HG02973 (cell line): Measurements from ENCODE around the gene KCNMA1.
"Not testable (repeated sequence)": the region's sequence is repeated elsewhere in the genome, so short reads cannot be mapped to it uniquely, and the experiment has no call there.

Experiments used
- ATAC-seq: cut with Tn5 transposase; IDR thresholded peaks from one replicate; pipeline ENCODE4 v1.9.1; 2021; ENCODE audit warnings: moderate library complexity; ENCODE audit not compliant: unreplicated experiment

KCNMA1 gene

GRCh38 chr10:77664696-77665095, 27.1 kb upstream of the KCNMA1 start:
- ATAC-seq = no peak

DNA sequence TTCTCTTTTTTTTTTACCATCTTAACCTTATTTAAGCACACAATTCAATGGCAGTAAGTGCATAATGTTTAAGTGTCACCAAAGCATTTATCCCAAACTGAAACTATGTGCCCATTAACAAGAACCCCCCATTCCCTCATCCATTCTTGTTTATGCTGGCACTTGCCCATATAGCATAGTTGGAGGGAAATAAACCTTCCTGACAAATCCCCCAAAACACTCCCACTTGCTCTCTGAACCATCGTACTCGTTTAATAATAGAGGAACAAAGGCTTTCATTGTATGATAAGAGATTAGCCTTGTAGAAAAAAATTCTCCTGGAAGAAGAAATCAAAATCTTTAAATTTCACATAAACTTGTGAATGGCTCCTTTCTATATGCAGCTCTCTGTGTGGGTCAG, 26.4 kb upstream of the KCNMA1 start:
- ATAC-seq = no peak

GRCh38 chr10:77661674-77662073, 24.1 kb upstream of the KCNMA1 start:
- no peak for ATAC-seq

DNA sequence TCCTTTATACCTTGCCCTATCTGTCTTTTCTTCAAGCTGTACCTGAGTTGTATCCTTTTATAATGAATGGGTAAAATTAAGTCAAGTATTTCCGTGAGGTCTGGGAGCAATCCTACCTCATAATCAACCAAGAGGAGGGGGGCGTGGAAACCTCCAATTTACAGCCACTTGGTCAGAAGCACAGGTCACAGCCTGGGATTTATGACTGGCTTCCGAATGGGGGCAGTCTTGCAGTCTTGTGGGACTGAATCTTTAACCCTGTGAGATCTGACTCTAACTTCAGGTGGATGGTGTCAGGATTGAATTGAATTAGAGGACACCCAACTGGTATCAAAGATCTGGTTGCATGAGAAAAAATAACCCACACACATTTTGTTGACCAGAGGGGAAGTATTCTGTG, 23.5 kb upstream of the KCNMA1 start:
- ATAC-seq = no peak

DNA sequence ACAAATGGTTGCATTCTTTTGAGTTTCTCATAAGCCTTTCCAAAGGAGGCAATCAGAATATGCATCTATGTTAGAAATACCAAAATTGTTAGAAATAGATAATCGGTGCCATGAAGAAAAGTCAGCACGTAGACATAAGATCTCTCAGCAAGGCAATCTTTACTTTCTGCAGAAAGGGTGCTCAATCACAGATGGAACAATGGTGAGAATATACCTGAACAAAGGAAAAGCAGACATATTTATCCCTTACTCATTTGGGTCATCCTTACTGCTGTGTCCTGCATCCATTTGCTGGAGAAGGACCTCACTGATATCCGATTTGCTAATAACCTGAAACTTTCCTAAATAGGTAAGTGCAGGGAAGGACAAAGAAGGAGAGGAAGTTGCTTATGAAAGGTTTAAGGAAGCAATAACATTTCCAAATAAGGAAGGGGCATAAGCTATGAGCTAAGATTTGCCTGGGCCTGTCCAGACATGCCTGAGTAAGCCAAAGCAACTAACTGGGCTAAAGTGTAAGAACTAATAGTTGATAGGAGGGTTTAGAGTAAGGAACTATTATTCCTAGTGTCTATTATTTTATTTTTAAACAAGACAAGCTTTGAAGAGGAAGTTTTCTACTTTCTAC, 21.6 kb upstream of the KCNMA1 start:
- not testable (repeated sequence) for ATAC-seq

DNA sequence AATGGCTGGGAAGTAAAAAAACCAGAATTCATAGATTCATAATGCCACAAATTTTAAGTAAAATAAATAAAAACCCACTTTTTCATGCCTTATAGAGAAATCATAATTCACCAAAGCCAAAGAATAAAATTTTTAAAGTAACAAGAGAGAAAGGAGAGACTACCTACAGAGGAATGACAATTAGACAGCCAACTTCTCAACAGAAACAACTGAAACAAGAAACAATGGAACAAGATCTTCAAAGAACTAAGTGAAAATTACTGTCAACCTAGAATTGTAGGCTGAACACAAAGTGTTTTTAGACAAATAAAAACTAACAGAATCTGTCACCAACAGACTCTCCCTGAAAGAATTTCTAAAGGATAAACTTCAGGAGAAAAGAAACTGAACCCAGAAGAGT, 15.6 kb upstream of the KCNMA1 start:
- no peak for ATAC-seq

DNA sequence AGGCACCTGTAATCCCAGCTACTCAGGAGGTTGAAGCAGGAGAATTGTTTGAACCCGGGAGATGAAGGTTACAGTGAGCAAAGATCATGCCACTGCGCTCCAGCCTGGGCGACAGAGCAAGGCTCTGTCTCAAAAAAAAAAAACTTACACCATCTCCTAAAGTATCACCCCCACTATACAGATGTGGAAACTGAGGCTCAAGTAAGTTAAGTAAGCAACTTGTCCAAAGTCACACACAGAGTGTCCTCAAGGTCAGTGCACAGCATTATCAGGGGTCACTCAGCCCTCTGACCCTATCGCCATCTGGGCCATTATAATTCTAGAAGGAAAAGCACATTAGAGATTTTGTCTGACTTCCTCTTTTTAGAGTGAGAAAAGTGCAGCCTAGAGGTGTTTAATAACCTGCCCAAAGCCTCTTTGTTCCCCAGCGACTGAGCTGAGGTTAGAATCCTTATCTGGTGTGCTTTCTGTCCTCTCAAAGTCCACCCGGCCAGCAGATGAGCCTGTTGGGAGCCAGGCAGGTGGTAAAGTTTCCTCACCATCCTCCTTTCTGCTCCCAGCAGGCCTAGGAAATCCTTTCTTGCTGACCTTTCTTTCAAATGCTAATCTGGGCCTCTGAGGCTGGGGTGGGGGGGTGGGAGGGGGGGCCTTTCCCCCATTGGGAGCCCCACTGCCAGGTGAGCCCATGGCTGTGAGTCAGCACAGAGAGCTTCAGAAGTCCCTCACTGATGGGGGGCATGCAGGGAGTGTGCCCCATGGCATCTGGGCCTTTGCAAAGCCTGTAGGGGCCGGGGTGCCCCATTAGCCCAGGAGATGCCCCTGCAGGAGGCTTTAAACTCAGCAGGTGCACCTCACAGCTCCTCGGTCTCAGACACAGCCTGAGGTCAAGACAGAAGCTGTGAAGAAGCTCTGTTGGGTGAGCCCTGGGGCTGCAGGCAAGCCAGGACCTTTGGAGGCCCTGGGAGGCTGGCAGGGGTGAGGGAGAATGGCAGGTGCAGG, 12.0 kb upstream of the KCNMA1 start:
- no peak for ATAC-seq

DNA sequence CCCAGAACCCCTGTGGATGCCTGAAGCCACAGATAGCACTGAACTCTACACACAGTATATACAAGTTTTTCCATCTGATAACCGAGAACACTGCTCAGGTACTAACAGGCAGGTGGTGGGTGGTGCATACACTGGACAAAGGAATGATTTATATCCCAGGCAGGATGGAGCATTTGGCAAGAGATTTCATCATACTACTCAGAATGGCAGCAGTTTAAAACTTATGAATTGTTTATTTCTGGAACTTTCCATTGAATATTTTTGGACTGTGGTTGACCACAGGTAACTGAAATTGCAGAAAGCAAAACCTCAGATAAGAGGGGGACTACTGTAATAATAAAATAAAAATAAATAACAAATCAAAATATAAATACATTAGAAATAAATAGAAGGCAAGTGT, 10.9 kb upstream of the KCNMA1 start:
- no peak for ATAC-seq

DNA sequence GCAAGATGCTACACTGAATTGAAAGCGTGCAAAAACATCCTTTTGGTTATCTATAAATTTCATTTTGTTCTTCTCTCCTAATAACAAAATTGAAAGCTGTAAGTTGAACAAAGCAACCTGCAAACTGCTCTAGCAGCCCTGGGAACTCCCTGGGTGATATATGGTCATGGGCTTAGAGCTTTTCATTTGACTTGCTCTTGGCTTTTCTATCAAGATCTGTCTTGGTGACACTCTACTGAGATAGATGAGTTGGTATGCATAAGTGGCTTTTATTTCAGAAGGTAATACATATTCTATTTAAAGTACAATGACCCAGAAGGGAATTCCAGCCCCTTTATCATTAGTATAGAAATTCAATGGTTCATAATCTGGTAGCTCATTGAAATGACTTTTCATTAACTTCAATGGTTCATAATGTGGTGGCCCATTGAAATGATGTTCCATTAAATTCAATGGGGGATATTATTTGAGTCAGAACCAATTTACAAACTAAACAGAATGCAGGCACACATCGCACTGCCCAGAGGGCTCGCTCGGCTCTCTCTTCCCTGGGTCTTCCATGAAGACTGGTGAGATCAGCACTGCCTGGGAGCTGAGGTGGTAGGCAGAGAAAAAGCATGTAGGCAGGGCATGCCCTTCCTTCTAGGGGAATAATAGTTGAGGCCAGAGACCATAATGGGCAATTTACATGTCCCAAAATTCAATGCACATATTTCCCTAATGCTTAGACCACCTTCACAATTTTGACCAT, 10.1 kb upstream of the KCNMA1 start:
- no peak for ATAC-seq

DNA sequence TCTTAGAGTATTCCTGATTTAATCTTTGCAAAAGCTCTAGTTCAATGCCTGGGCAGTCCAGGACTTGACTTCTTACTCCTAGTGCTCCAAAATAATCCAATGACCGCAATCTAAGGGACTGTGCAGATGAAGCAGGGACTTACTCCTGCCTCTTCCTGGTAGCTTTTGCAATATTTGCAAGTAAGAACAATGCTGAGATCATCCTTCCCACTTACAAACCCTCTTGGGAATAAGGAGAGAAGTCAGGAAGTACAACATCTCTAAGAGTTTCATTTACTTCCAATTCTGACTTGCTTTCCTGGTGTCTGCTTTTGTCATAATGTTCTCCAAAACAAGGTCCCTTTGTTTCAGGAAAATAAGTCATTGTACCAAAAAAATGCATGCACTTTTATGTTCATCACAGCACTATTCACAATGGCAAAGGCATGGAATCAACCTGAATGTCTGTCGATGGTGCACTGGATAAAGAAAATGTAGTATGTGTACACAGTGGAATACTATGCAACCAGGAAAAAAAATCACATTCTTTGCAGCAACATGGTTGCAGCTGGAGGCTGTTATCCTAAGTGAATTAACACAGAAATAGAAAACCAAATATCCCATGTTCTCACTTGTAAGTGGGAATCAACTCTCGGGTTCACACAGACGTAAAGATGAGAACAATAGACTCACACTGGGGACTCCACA, 7.1 kb upstream of the KCNMA1 start:
- ATAC-seq = no peak

- ATAC-seq = no peak
These were observed 6.3 kb upstream of the KCNMA1 start for GRCh38 chr10:77643795-77644468.

DNA sequence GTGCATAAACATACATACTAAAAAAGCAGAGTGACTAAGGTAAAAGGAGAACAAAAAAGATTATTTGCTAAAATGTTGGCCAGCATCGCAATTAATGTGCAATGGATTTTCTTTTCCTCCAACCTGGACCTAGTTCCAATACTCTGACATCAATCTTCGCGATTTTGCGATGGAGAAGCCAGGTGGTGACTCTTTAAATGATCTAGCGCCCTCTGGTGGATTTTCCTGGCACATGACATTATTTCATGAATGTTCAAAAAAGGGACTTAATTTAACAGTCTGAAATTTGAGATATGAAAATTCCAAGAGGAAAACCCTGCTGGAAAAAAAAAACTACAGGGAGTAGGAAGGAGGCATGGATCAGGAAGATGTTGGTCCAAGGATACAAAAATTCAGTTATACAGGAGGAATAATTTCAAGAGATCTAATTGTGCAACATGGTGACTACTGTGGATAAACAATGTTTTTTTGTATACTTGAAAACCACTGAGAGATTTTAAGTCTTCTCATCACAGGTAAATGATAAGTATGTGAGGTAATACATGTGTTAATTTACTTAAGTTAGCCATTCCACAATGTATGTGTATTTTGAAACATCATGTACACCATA, 4.3 kb upstream of the KCNMA1 start:
- ATAC-seq = no peak

GRCh38 chr10:77641344-77641743, 3.7 kb upstream of the KCNMA1 start:
- no peak for ATAC-seq

DNA sequence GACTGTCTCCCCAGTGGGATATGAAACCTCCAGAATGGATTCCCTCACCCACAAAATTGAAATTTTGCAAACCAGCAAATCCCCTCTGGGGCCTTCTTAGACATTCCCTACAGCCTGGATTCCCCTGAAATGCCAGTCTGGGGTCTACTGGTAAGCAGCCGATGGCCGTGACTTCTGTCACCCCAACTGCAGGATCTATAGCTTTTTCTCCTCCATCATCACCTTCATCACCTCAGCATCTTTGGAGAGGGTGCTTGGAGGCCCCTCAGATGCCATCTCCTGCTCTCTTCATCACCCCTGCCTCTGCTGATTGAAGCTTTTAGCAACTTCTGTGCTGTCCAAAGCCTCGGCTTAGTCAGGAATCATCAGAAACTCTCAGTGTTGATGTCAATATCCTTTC, 2.6 kb upstream of the KCNMA1 start:
- ATAC-seq = no peak

- no peak for ATAC-seq
These were observed 2.1 kb upstream of the KCNMA1 start for GRCh38 chr10:77639756-77640155.

GRCh38 chr10:77638321-77639101, 903 bp upstream of the KCNMA1 start:
- ATAC-seq = no peak

GRCh38 chr10:77636967-77637531, 559 bp downstream of the KCNMA1 start:
- no peak for ATAC-seq

DNA sequence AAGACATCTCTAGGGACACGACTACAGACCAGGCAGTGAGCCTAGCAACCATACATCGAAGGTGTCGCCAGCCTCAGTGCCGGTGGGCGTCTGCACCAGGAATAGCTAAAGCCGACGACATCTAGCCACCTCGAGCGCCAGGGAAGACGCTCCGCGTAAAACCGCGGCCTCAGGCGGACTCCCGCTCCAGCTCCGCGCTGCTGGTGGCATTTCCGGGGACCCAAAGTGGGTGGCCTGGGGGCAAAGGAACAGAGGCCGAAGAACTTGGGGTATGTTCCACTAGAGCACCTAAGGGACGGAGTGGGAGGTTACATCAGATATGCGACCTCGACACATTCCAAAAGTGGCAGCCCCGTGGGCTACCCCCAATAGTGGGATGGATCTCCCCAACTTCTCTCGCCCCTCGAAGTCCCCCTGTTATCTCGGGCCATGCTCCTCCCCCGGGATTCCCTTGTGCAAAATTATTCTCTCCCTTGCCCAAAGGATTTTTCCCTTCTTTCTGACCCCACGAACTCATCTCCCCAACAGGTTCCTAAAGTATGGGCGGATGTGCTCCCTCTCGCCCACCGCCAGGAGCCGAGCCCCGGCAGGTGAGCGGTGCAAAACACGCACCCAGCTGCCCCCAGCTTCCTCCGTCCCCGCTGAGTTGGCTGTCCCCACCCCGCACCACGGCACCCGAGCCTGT, 1.2 kb downstream of the KCNMA1 start:
- no peak for ATAC-seq
